Tibial nerve (tissue), 4 donors: Measurements from ENCODE around the gene MYOM1. TPM values are rescaled to one million over a fixed set of nuclear protein-coding genes. Genes with fewer than 3 reads are reported as not detected.

Source experiments
- DNase-seq, 2 donors: peaks; one replicate each; pipeline ENCODE4 v3.0.0-alpha.2; 2019; ENCODE audit warnings: low spot score in 2 of 2
- H3K27ac ChIP-seq, 4 donors: fragments of 200-600 bp; sonication (generic) in 3 of 4; one replicate each; pipeline ENCODE4 v1.5.1; 2017 to 2019; ENCODE audit warnings: mild to moderate bottlenecking in 1 of 4
- H3K27me3 ChIP-seq, 2 donors: fragments of 200-600 bp; sonication (generic) in 1 of 2; one replicate each; pipeline versions ENCODE4 v1.5.1 to v1.6.0; 2017 to 2019
- H3K36me3 ChIP-seq, 3 donors: fragments of 200-600 bp; sonication (generic); one replicate each; pipeline ENCODE4 v1.5.1; 2018 to 2019
- H3K4me1 ChIP-seq, 4 donors: fragments of 200-600 bp; sonication (generic) in 3 of 4; one replicate each; pipeline ENCODE4 v1.5.1; 2017 to 2019
- H3K4me3 ChIP-seq, 4 donors: fragments of 200-600 bp; sonication (generic) in 3 of 4; one replicate each; pipeline ENCODE4 v1.5.1; 2017 to 2019; ENCODE audit warnings: mild to moderate bottlenecking in 1 of 4, moderate library complexity in 1 of 4
- H3K9me3 ChIP-seq, 4 donors: fragments of 200-600 bp; sonication (generic) in 3 of 4; one replicate each; pipeline ENCODE4 v1.5.1; 2017 to 2019
- EP300 ChIP-seq, 2 donors: sonication (generic); formaldehyde crosslinking; IDR thresholded peaks; one replicate each; pipeline ENCODE4 v1.6.1; 2017; ENCODE audit warnings: antibody characterized with exemption in 2 of 2, mild to moderate bottlenecking in 1 of 2
- POLR2A ChIP-seq, 2 donors: fragments of 450-650 bp; IDR thresholded peaks; one replicate each; pipeline ENCODE4 v1.6.1; 2017; ENCODE audit warnings: antibody characterized with exemption in 2 of 2, mild to moderate bottlenecking in 2 of 2, moderate library complexity in 2 of 2
- WGBS, 2 donors: methylation state at CpG; one replicate each; pipeline ENCODE4 v1.1.5; 2018; 5-methylcytosine and 5-hydroxymethylcytosine counted together
- total RNA-seq, 4 donors: library from RNA; depleted of rRNA; stranded (reverse); fragments of >200 nt; gene quantifications; one replicate each; pipeline ENCODE4 v1.1.0, GENCODE V29; 2016
- TF ChIP-seq, protein P1 (sequence below), 5 experiments: fragments of 200-600 bp in 3 of 5; fragments of 450-650 bp in 2 of 5; sonication (generic) in 3 of 5; IDR thresholded peaks; one replicate each; pipeline ENCODE4 v1.5.1; 2016 to 2019; ENCODE audit warnings: antibody characterized with exemption in 5 of 5, mild to moderate bottlenecking in 3 of 5, moderate library complexity in 2 of 5

MYOM1 gene
- total RNA-seq, 4 donors from 2014 or later: 3.0 to 8.1 (median 5.6) TPM

DNA sequence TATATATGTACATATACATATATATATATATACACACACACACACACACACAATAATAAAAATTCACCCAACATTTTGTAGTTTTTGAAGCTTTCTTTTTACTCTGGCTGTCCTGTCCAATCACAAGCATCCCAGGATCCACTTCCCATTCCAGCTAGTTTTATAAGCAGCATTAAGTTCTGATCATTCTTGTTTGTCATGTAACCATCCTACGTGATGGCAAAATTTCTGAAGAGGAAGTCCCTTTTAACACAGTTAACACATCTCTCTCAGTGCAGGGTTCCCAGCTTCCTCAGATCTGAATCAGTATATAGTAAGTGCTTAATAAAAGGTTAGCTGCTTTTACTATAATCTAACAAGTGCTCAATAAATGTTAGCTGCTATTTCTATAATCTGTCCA is 26.4 kb downstream of the MYOM1 start:
- H3K36me3 ChIP-seq: peaks cover 0 to 6% (median 0%) of the 10 kb centered on the region in 3 donors

DNA sequence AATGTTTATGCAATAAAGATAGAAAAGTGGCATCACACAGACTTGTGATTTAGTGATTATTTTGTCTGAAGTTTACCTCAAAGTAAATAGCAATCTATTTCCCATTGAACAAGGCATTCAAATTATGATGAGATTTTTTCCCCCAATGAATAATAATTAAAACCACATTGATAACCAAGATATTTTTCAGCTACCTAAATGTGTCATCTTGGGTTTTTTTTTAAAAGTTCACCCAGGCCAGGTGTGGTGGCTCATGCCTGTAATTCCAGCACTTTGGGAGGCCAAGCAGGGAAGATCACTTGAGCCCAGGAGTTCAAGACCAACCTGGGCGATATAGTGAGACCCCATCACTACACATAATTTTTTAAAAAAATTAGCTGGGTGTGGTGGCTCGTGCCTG is 27.0 kb downstream of the MYOM1 start:
- Histone ChIP-seq H3K27ac (no peak overlapping the region), H3K27me3 (no peaks in the 10 kb centered on the region), H3K36me3 (peaks cover 0 to 7% (median 0%) of the 10 kb centered on the region in 3 donors), H3K9me3 (no peaks in the 10 kb centered on the region), H3K4me3 (no peak overlapping the region), H3K4me1 (no peaks in the 10 kb centered on the region)
- TF ChIP-seq POLR2A (IDR thresholded peaks at IDR 0.05) (no peak), EP300 (IDR thresholded peaks at IDR 0.05) (no peak)
- TF ChIP-seq, protein P1, sequence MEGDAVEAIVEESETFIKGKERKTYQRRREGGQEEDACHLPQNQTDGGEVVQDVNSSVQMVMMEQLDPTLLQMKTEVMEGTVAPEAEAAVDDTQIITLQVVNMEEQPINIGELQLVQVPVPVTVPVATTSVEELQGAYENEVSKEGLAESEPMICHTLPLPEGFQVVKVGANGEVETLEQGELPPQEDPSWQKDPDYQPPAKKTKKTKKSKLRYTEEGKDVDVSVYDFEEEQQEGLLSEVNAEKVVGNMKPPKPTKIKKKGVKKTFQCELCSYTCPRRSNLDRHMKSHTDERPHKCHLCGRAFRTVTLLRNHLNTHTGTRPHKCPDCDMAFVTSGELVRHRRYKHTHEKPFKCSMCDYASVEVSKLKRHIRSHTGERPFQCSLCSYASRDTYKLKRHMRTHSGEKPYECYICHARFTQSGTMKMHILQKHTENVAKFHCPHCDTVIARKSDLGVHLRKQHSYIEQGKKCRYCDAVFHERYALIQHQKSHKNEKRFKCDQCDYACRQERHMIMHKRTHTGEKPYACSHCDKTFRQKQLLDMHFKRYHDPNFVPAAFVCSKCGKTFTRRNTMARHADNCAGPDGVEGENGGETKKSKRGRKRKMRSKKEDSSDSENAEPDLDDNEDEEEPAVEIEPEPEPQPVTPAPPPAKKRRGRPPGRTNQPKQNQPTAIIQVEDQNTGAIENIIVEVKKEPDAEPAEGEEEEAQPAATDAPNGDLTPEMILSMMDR (IDR thresholded peaks at IDR 0.05): no peak
- WGBS, 2 donors: 95 to 97% methylated on average over 2 of the region's 2 CpGs
- no peak for DNase-seq

More for the DNA sequence above, 26.4 kb downstream of the MYOM1 start:
- Histone ChIP-seq H3K27me3 (no peaks in the 10 kb centered on the region), H3K27ac (no peak overlapping the region), H3K9me3 (no peaks in the 10 kb centered on the region), H3K4me1 (no peaks in the 10 kb centered on the region), H3K4me3 (no peak overlapping the region)
- TF ChIP-seq POLR2A (IDR thresholded peaks at IDR 0.05) (no peak), EP300 (IDR thresholded peaks at IDR 0.05) (no peak)
- TF ChIP-seq, protein P1 (IDR thresholded peaks at IDR 0.05): no peak
- no peak for DNase-seq
- WGBS, 2 donors: 70 to 71% methylated on average over 1 of the region's 1 CpG

DNA sequence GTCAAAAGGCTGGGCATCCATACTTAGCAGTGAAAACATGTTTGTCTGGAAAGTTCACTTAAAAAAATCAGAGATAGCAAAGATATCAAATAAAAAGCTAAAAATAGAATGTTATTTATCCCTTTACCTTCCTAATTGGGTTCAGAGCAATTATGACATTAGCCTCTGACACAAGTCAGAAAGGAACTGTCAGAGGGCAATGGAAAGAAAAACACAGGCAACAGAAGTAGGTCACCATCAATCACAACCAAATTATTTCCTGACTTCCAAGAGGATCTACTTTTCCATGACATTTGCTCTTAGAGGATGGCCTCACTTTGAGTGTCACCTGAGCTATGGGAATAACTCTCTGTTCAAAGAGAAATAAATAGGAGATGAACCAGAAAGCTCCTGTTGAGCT is 27.5 kb downstream of the MYOM1 start:
- no peaks in the 10 kb centered on the region for H3K4me1 ChIP-seq
- H3K4me3 ChIP-seq: no peak overlapping the region
- H3K27me3 ChIP-seq: no peaks in the 10 kb centered on the region
- DNase-seq: no peak
- TF ChIP-seq POLR2A (IDR thresholded peaks at IDR 0.05) (no peak), EP300 (IDR thresholded peaks at IDR 0.05) (no peak)
- TF ChIP-seq, protein P1 (IDR thresholded peaks at IDR 0.05): no peak
- H3K27ac ChIP-seq: no peak overlapping the region
- peaks cover 0 to 7% (median 0%) of the 10 kb centered on the region in 3 donors for H3K36me3 ChIP-seq
- no peaks in the 10 kb centered on the region for H3K9me3 ChIP-seq

DNA sequence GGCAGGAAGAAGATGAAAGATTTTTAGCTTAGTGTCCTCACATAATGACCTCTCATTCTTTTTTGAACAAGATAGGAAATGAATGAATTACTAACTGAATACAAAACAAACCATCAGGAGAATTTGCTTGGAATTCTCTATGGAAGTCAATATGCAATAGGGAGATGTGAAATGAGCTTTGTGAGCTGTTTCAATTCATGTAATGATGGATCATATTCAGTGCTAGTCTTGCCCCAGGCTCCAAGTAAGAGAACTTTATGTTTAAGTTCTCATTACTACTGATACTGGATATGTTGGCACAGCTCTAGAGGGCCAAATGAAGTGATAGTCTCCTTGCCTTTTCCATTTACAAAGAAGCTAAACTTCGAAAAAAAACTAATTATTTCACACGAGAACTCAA is 29.2 kb downstream of the MYOM1 start:
- Histone ChIP-seq H3K27ac (no peak overlapping the region), H3K9me3 (no peaks in the 10 kb centered on the region), H3K4me3 (no peak overlapping the region), H3K36me3 (peaks cover 0 to 7% (median 0%) of the 10 kb centered on the region in 3 donors), H3K27me3 (no peaks in the 10 kb centered on the region), H3K4me1 (no peaks in the 10 kb centered on the region)
- WGBS, 2 donors: 70 to 85% methylated on average over 2 of the region's 2 CpGs
- TF ChIP-seq EP300 (IDR thresholded peaks at IDR 0.05) (no peak), POLR2A (IDR thresholded peaks at IDR 0.05) (no peak)
- TF ChIP-seq, protein P1 (IDR thresholded peaks at IDR 0.05): no peak
- no peak for DNase-seq

DNA sequence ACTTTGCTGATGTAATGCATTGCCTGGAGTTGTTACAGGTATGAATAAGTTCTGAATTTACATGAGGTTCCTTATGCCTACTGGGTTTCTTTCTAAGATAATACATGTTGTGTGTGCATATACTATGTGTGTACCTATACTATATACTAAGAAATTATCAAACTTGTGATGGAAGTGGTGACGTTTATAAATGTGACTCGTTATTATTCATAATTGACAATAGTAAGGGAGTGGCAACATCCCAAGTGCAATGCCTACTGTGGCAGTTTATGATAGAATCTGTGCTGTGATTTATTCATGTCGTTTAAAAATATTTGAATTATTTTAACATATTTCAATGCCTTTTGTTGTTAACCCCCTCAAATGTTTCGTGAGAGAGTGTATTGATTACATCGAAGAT is 29.9 kb downstream of the MYOM1 start:
- DNase-seq: no peak
- Histone ChIP-seq H3K4me1 (no peaks in the 10 kb centered on the region), H3K36me3 (peaks cover 0 to 7% (median 0%) of the 10 kb centered on the region in 3 donors), H3K27me3 (no peaks in the 10 kb centered on the region), H3K27ac (no peak overlapping the region), H3K9me3 (no peaks in the 10 kb centered on the region), H3K4me3 (no peak overlapping the region)
- 57 to 64% methylated on average over 5 of the region's 5 CpGs for WGBS, 2 donors
- TF ChIP-seq POLR2A (IDR thresholded peaks at IDR 0.05): no peak
- TF ChIP-seq, protein P1 (IDR thresholded peaks at IDR 0.05): no peak
- TF ChIP-seq EP300 (IDR thresholded peaks at IDR 0.05): no peak
